GM21367 (cell line): ENCODE data around the gene SDR39U1.
"Not testable (repeated sequence)": the region's sequence is repeated elsewhere in the genome, so short reads cannot be mapped to it uniquely, and the experiment has no call there.

Source experiments
- ATAC-seq: cut with Tn5 transposase; IDR thresholded peaks from one replicate; pipeline ENCODE4 v1.9.1; 2021; ENCODE audit not compliant: unreplicated experiment

SDR39U1 gene

GRCh38 chr14:24442240-24443052 is at the start of gene SDR39U1:
Gene SDR39U1, minus strand, starts transcription at chr14:24442776. Its CDS starts 7 bp downstream, at chr14:24442769.
- ATAC-seq, result peak; percentile 86

GRCh38 chr14:24491586-24492408 is 49.2 kb upstream of the SDR39U1 start:
- ATAC-seq, result not testable (repeated sequence)

GRCh38 chr14:24483604-24484252 is 41.2 kb upstream of the SDR39U1 start:
- ATAC-seq, result no peak

GRCh38 chr14:24482699-24483303 is 40.2 kb upstream of the SDR39U1 start:
- ATAC-seq, result not testable (repeated sequence)

- ATAC-seq, result peak; percentile 71
Measured at GRCh38 chr14:24481622-24482324, 39.2 kb upstream of the SDR39U1 start.

GRCh38 chr14:24479999-24480398 is 37.4 kb upstream of the SDR39U1 start:
- ATAC-seq, result not testable (repeated sequence)

- no peak for ATAC-seq
Measured at GRCh38 chr14:24475261-24475660, 32.7 kb upstream of the SDR39U1 start.

GRCh38 chr14:24473211-24473610 is 30.6 kb upstream of the SDR39U1 start:
- ATAC-seq, result no peak

- not testable (repeated sequence) for ATAC-seq
Measured at GRCh38 chr14:24470450-24470849, 27.9 kb upstream of the SDR39U1 start.

- ATAC-seq, result no peak
Measured at GRCh38 chr14:24465805-24466204, 23.2 kb upstream of the SDR39U1 start.

- no peak for ATAC-seq
Measured at GRCh38 chr14:24465368-24465767, 22.8 kb upstream of the SDR39U1 start.

GRCh38 chr14:24463884-24464785 is 21.6 kb upstream of the SDR39U1 start:
- ATAC-seq, result no peak

- ATAC-seq, result no peak
Measured at GRCh38 chr14:24463017-24463883, 20.7 kb upstream of the SDR39U1 start.

- ATAC-seq, result no peak
Measured at GRCh38 chr14:24461336-24461735, 18.8 kb upstream of the SDR39U1 start.

GRCh38 chr14:24459331-24459730 is 16.8 kb upstream of the SDR39U1 start:
- no peak for ATAC-seq

GRCh38 chr14:24458736-24459135 is 16.2 kb upstream of the SDR39U1 start:
- no peak for ATAC-seq

- ATAC-seq, result no peak
Measured at GRCh38 chr14:24456980-24457379, 14.4 kb upstream of the SDR39U1 start.

GRCh38 chr14:24450828-24451227 is 8.3 kb upstream of the SDR39U1 start:
- ATAC-seq, result not testable (repeated sequence)
